Activated naive CD4-positive, alpha-beta T cell treated with anti-CD3 and anti-CD28 coated beads, Interleukin-2, amount 10 ng/mL, durations not matched to agents 7 days and 5 days (primary cell): Measurements from ENCODE around the gene RGS8.

Experiments
- CTCF ChIA-PET: fragments of 350-600 bp; sonication (Branson Sonifier 250); formaldehyde crosslinking; loops from one replicate; lab custom pipeline; 2021; ENCODE audit warnings: antibody characterized with exemption; lab: Charles Lee
- DNase-seq: peaks from one replicate; pipeline ENCODE4 v3.0.0-alpha.2; 2020
- H3K27ac Mint-ChIP-seq: one replicate; pipeline ENCODE4 v1.8.0; 2021; ENCODE audit warnings: mild to moderate bottlenecking, moderate library complexity, mixed read lengths
- H3K27me3 Mint-ChIP-seq: one replicate; pipeline ENCODE4 v1.8.0; 2021; ENCODE audit warnings: mild to moderate bottlenecking, mixed read lengths
- H3K36me3 Mint-ChIP-seq: one replicate; pipeline ENCODE4 v1.8.0; 2021; ENCODE audit warnings: mixed read lengths
- H3K4me1 Mint-ChIP-seq: one replicate; pipeline ENCODE4 v1.8.0; 2021; ENCODE audit warnings: mixed read lengths
- H3K4me3 Mint-ChIP-seq: one replicate; pipeline ENCODE4 v1.8.0; 2021; ENCODE audit warnings: mild to moderate bottlenecking, moderate library complexity, mixed read lengths
- H3K9me3 Mint-ChIP-seq: one replicate; pipeline ENCODE4 v1.8.0; 2021; ENCODE audit warnings: mixed read lengths

Gene RGS8, protein sequence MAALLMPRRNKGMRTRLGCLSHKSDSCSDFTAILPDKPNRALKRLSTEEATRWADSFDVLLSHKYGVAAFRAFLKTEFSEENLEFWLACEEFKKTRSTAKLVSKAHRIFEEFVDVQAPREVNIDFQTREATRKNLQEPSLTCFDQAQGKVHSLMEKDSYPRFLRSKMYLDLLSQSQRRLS

DNA sequence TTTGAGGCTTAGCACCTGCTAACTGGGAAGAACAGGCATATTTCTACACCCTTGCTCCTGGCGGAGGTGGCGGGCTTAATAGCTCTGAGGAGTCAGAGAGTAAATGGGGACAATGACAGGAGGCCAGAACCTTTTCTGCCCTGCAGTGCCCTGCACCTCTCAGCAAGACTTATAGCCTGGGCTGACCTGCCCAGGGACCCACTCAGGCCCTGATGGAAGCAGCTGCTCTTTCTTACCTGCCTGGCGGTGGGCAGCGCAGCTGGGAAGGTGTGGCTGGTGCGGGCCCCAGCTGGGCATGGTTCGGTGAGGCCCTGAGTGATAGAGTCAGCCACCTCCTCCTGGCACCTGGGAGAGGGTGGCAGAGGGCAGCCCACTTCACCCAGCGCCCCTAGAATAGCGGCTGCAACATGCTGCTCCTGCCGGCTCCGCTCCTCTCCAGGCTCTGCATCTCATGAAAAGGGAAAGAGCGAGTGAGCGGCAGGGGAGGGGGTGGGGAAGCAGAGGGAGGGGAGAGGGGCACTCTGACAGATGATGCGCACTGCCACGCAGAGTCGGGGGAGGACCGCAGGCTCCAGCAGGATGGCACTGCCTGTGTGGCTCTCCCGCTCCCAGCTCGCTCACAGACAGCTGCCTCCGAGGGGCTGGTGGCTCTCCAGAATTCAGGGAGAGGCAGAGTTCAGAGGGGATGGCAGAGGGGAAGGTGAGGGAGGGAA lies at the start of gene RGS8:
RGS8 (minus strand) TSS at position 472 of the 713 bp plus-strand sequence. CDS start 14,938 bp downstream, outside the sequence.
- Mint-ChIP-seq H3K9me3 (no peaks in the 10 kb centered on the region), H3K4me3 (no peak within 1 kb of the TSS), H3K36me3 (no peaks in the 10 kb centered on the region), H3K27ac (no peak within 1 kb of the TSS), H3K27me3 (peaks cover 19% of the 10 kb centered on the region), H3K4me1 (no peaks in the 10 kb centered on the region)
- no peak for DNase-seq
- CTCF ChIA-PET, result no interaction called here

DNA sequence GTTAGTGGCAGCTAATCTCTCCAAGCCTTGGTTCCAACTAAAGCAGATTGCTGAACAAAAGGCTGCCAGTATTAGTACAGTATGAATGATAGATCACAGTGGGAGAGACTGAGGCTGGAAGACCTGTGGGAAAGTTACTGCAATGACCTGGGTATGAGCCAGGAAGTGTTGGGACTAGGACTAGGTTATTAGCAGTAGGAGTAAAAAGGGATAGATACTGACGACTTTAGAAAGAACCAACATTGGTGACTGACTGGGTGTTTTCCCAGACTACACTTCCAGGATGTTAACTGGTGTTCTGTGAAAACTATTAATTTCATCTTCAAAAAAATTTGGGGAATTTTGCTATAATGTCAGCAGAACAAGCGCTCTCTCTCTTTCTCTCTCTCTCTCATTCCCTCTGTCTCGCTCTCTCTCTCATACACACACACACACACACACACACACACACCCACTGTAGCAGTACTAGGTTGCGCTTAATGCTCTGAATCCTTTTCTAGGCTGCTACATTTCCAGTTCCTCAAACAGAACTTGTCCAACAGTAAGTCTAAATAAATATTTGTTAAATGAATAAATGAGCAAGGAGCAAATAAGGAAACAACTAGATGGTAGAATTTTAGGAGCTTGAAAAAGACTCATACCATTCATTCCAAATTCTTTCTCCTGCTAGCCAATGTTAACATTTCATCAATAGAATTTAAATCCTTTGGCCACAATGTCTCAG lies 47.6 kb upstream of the RGS8 start:
- Mint-ChIP-seq H3K4me1 (no peaks in the 10 kb centered on the region), H3K9me3 (no peaks in the 10 kb centered on the region), H3K36me3 (no peaks in the 10 kb centered on the region), H3K27ac (no peak overlapping the region), H3K4me3 (no peak overlapping the region), H3K27me3 (no peaks in the 10 kb centered on the region)
- no peak for DNase-seq
- CTCF ChIA-PET, result no interaction called here

DNA sequence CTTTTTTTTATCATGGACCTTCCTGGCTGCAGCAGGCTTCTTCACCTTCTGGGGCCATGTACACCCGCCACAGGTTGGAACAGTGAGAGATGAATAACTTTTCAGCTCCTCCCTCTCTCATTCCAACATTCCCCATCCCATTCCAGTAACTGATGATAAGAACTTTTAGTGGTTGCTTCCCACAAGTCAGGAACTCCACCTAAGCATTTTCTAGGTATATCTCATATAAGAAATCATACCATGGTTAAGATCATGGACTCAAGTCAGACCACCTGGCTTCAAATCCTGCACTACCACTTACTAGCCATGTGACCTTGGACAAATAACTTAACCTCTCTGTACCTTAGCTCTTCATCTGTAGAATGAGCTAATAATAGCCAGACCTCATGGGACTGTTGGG lies 42.5 kb upstream of the RGS8 start:
- Mint-ChIP-seq H3K4me1 (no peaks in the 10 kb centered on the region), H3K9me3 (no peaks in the 10 kb centered on the region), H3K4me3 (no peak overlapping the region), H3K27me3 (no peaks in the 10 kb centered on the region), H3K36me3 (no peaks in the 10 kb centered on the region), H3K27ac (no peak overlapping the region)
- CTCF ChIA-PET, result no interaction called here
- DNase-seq, result no peak

DNA sequence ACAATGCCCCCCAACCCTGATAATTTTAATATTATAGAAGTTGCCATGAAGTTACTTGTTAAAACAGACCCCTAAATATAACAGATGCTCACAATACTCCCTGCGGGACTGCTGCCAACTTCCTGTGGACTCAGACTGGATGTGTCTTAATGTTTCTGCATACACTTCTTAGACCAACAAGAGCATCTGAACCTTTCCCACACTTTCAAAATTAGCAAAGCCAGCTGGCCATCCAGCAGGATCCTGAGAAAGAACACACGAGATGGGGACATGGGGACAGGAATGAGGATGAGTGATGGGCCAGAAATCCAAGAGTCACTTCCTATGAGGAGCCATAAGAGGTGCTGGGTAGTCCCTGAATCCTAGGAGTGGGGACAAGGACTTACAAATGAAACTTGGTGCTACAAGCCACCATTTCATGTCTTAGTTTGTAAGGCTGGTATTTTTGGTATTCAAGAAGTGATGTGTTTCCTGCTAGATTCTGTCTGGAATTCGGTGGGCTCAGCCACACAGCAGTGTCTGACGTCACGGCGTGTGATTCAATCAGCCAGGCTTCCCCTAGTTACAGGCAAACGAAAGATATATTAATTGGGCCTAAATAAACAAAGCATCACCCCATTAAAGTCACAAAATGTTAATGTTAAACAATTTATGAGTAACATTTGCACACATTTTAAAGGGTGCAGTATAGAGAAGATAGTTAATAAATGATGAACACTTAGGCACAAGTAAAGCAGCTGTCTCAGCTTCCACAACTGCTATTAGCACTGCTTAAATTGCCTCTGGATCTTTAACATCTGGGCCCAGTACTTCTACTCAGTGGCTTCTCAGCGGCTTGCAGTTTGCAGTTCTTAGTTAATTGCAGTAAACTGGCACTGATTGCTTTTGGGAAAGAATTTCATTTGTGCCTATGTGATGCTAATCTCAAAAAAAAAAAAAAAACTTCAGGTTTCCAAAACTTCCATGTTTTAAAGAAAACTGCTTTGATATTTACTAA lies 41.2 kb upstream of the RGS8 start:
- Mint-ChIP-seq H3K27ac (no peak overlapping the region), H3K27me3 (no peaks in the 10 kb centered on the region), H3K9me3 (no peaks in the 10 kb centered on the region), H3K36me3 (no peaks in the 10 kb centered on the region), H3K4me1 (no peaks in the 10 kb centered on the region), H3K4me3 (no peak overlapping the region)
- DNase-seq, result no peak
- CTCF ChIA-PET, result no interaction called here

DNA sequence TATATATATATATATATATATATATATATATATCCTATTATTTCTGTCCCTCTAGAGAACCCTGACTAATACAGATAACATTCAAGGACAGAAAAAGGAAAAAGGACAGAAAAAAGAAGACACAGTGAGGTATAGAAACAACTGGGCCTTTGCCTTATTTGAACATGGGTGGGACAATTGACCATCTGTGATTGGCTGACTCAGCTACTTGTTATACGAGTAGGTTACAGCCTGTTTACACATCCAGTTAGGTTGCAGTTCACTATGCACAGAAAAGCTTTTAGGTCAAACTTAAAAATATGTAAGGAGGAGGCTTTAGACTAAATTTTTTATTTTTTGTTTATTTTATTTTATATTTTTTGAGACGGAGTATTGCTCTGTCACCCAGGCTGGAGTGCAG lies 39.8 kb upstream of the RGS8 start:
- no peaks in the 10 kb centered on the region for H3K4me1 Mint-ChIP-seq
- H3K36me3 Mint-ChIP-seq, result no peaks in the 10 kb centered on the region
- no peak overlapping the region for H3K27ac Mint-ChIP-seq
- H3K4me3 Mint-ChIP-seq, result no peak overlapping the region
- DNase-seq, result no peak
- no peaks in the 10 kb centered on the region for H3K27me3 Mint-ChIP-seq
- no peaks in the 10 kb centered on the region for H3K9me3 Mint-ChIP-seq
- CTCF ChIA-PET, result interaction anchor here (1.0 kb wide), 1 partner anchor 16 kb away, joined by 4 read pairs; no protein-coding TSS in a partner anchor

DNA sequence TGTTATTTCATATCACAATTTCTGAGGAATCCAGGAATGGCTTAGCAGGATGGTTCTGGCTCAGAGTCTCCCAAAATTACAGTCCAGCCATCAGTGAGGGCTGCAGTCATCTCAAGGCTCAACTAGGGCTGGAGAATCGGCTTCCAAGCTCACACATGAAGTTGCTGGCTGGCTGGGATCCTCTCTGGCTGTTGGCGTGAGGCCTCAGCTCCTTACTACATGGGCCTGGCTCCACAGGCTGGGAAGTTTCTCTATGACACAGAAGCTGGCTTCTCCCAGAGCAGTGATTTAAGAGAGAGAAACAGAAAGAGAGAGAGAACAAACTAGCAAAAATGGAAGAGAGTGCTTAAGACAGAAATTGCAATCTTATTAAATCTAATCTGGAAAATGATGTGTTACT lies 38.8 kb upstream of the RGS8 start:
- no peak overlapping the region for H3K27ac Mint-ChIP-seq
- CTCF ChIA-PET, result interaction anchor here (1.0 kb wide), 1 partner anchor 15 kb away, joined by 4 read pairs; no protein-coding TSS in a partner anchor
- DNase-seq, result no peak
- H3K9me3 Mint-ChIP-seq, result no peaks in the 10 kb centered on the region
- peaks cover 6% of the 10 kb centered on the region for H3K27me3 Mint-ChIP-seq
- no peaks in the 10 kb centered on the region for H3K4me1 Mint-ChIP-seq
- H3K36me3 Mint-ChIP-seq, result no peaks in the 10 kb centered on the region
- H3K4me3 Mint-ChIP-seq, result no peak overlapping the region

DNA sequence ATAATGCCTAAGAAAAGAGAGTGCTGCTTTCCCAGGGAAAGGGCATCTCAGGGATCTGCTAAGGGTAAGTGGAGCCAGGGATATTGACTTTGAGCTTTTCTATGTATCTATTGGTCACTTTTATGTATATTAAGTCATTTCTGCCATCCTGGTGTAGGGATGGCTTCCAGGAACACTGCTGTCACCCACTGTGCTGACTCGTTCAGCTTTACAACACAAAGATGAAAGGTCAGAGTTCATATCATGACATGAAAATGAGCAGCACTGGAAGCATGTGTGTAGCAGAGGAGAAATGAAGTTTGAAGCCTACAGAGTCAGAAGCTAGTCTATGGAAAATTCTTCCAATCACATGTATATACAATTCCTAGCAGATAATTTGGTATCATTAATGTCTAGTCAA lies 37.1 kb upstream of the RGS8 start:
- peaks cover 8% of the 10 kb centered on the region for H3K4me1 Mint-ChIP-seq
- H3K9me3 Mint-ChIP-seq, result no peaks in the 10 kb centered on the region
- no peak overlapping the region for H3K27ac Mint-ChIP-seq
- H3K36me3 Mint-ChIP-seq, result no peaks in the 10 kb centered on the region
- peaks cover 10% of the 10 kb centered on the region for H3K27me3 Mint-ChIP-seq
- DNase-seq, result no peak
- CTCF ChIA-PET, result interaction anchor here (0.6 kb wide), 1 partner anchor 94 kb away, joined by 3 read pairs; no protein-coding TSS in a partner anchor
- no peak overlapping the region for H3K4me3 Mint-ChIP-seq

DNA sequence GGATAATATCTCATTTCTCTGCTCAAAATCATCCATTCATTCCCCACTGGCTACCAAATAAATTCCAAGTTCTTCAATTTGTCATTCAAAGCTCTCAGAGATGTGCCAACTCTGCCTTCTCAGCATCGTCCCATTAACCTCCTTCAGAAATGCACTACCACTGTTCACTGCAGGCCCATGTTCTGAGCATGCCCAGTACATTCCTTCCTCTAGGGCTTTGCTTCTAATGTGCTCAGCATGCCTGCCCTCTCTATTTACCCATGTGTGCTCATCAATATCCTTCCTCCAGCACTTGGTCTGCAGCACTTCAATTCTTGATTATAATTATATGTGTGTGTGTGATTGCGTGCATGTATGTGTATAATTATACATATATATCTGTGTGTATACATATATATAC lies 36.1 kb upstream of the RGS8 start:
- Mint-ChIP-seq H3K27me3 (peaks cover 10% of the 10 kb centered on the region), H3K4me3 (no peak overlapping the region), H3K36me3 (no peaks in the 10 kb centered on the region), H3K9me3 (no peaks in the 10 kb centered on the region), H3K27ac (no peak overlapping the region), H3K4me1 (peaks cover 8% of the 10 kb centered on the region)
- CTCF ChIA-PET, result no interaction called here
- DNase-seq, result no peak

DNA sequence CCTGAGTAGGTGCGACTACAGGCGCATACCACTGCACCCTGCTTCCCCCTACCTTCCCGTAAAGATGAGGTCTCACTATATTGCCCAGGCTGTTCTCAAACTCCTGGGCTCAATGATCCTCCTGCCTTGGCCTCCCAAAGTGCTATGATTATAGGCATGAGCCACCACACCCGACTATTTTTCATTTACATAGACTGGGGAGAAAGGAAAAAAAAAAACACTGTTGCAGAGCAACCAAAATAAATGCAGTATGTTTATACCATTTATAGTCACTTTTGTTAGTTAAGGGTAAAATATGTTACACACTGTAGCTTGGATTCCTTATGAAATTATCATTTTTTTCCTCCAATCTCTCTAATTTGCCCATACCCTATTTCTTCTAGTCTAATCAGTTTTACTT lies 35.2 kb upstream of the RGS8 start:
- H3K4me1 Mint-ChIP-seq, result peaks cover 8% of the 10 kb centered on the region
- CTCF ChIA-PET, result no interaction called here
- H3K27me3 Mint-ChIP-seq, result peaks cover 10% of the 10 kb centered on the region
- no peaks in the 10 kb centered on the region for H3K9me3 Mint-ChIP-seq
- H3K4me3 Mint-ChIP-seq, result no peak overlapping the region
- H3K27ac Mint-ChIP-seq, result no peak overlapping the region
- DNase-seq, result no peak
- H3K36me3 Mint-ChIP-seq, result no peaks in the 10 kb centered on the region

DNA sequence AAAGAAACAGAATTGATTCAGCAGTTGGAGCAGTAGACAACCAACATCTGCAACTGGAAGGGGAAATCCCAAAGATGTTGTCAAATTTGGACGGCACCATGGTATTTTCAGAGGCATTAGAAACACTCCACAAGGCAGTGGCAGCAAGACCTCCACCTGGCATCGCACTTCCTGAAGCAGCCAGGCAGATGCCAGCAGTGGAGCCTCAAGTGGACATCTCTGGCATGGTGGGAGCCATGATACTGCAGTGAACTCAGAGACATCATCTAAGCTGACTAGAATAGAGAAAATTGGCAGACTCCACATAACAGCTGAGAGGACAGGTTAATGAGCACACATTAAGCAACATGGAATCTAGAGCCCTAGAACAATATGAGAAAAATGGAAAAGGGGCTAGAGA lies 33.9 kb upstream of the RGS8 start:
- Mint-ChIP-seq H3K4me3 (no peak overlapping the region), H3K4me1 (peaks cover 8% of the 10 kb centered on the region), H3K27ac (no peak overlapping the region), H3K9me3 (no peaks in the 10 kb centered on the region), H3K27me3 (peaks cover 10% of the 10 kb centered on the region), H3K36me3 (no peaks in the 10 kb centered on the region)
- DNase-seq, result no peak
- CTCF ChIA-PET, result interaction anchor here (1.4 to 1.5 kb wide), 2 partner anchors 116 to 123 kb away, joined by 3 read pairs; no protein-coding TSS in a partner anchor

DNA sequence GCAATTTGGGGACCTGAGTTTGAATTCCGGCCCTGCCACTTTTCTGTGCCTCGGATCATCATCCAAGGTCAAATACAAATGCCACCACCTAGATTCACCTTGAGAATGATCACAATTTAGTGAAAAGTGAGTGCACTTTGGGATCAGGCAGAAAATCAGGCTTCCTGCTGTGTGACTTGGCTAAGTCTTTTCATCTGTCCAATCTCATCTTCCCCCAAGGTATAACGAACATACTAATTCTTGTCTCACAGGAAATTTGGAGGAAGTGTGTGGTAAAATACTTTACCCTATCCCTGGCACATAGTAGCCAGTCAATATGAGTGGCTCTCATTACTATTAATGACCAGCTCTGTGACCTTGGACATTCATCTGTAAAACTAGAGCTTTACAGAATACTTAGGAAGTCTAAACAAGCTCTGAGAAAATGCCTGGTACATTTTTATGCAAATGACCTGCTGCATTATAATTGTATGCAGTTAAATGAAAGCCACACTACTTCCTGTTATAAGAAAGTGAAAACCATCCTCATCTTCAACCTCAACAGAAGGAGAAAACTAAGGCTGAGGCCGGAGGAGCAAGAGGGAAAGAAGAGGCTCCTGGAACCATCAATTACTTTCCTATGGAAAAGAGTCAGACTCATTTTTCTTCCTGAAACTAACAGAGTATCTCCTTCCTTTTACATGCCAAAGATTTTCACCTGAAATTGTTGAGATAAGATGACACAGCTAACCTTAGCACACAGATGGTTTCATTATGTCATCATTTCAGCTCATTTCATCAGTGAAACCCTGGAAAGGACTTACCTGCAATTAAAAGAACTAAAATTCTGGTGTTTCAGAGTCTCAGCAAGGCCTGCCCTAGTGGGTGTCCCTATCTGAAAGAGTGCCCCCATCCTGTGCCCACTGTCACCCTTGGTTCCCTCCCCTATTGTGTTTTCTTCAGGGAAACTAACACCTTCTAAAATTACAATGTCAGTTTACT lies 32.6 kb upstream of the RGS8 start:
- Mint-ChIP-seq H3K9me3 (no peaks in the 10 kb centered on the region), H3K4me1 (peaks cover 8% of the 10 kb centered on the region), H3K36me3 (no peaks in the 10 kb centered on the region), H3K27me3 (peaks cover 10% of the 10 kb centered on the region), H3K4me3 (no peak overlapping the region), H3K27ac (no peak overlapping the region)
- CTCF ChIA-PET, result interaction anchor here (0.6 to 1.5 kb wide), 3 partner anchors 65 to 121 kb away, joined by 3 to 4 read pairs (median 3); no protein-coding TSS in a partner anchor
- no peak for DNase-seq

DNA sequence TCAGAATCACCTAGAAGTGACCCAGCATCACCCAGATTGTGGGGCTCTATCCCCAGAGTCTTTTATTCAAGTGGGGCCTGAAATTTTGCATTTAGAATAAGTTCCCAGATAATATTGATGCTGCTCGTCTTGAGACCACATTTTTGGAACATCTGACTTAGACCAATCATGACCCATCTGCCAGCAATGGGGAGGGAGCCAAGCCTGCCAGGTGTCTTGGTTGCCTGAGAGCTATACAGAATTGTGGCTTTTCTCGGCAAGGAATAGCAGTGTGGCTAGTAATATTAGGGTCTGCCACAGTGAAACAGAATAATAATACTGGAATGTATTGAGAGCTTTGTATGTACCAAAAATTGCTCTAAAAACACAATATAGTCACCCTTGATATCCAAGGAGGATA lies 31.1 kb upstream of the RGS8 start:
- DNase-seq, result no peak
- CTCF ChIA-PET, result no interaction called here
- Mint-ChIP-seq H3K36me3 (no peaks in the 10 kb centered on the region), H3K4me3 (no peak overlapping the region), H3K4me1 (peaks cover 8% of the 10 kb centered on the region), H3K27ac (no peak overlapping the region), H3K27me3 (peaks cover 10% of the 10 kb centered on the region), H3K9me3 (no peaks in the 10 kb centered on the region)

DNA sequence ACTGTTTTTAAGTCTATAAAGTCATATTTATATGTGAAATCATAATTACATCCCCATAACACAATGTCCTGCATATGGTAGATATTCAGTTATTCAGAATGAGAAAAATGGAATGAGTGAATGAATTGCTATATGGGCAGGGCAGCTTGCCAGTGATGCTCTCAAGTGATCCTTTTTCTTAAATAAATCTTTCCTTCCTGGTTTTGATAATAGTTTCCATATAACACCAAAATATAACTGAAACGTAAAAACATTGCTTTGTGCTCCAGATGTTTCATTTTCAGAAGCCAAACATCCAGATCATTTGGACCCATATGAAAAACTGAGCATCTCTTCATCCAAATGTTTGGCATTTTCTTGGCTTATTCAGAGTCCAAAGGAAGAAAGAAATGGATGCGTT lies 30.2 kb upstream of the RGS8 start:
- no peak overlapping the region for H3K27ac Mint-ChIP-seq
- no peaks in the 10 kb centered on the region for H3K36me3 Mint-ChIP-seq
- H3K27me3 Mint-ChIP-seq, result peaks cover 10% of the 10 kb centered on the region
- DNase-seq, result no peak
- peaks cover 8% of the 10 kb centered on the region for H3K4me1 Mint-ChIP-seq
- CTCF ChIA-PET, result no interaction called here
- H3K4me3 Mint-ChIP-seq, result no peak overlapping the region
- no peaks in the 10 kb centered on the region for H3K9me3 Mint-ChIP-seq
